ENCODE data around the gene PPP1R1A. TPM values are rescaled to one million over a fixed set of nuclear protein-coding genes. Genes with fewer than 3 reads are reported as not detected.
A peak's percentile ranks its signal among the peaks of the same experiment; 100 is the strongest.

PPP1R1A gene, protein sequence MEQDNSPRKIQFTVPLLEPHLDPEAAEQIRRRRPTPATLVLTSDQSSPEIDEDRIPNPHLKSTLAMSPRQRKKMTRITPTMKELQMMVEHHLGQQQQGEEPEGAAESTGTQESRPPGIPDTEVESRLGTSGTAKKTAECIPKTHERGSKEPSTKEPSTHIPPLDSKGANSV
- total RNA-seq (100 to 1,000 TPM; 122 to 190 (median 161) TPM), polyA plus RNA-seq (210 TPM)
- long read RNA-seq, donor 1, transcript PPP1R1A-201 (7 exons, 1,826 nt) = major isoform, 236 of 267 reads
- long read RNA-seq, donor 1, partial matches to known transcripts = 13 of 267 reads
- long read RNA-seq, donor 1, other reads (novel, unspliced or antisense) = 17 of 267 reads
- long read RNA-seq, donor 2, transcript PPP1R1A-201 (7 exons, 1,826 nt) = major isoform, 143 of 168 reads
- long read RNA-seq, donor 2, partial matches to known transcripts = 11 of 168 reads
- long read RNA-seq, donor 2, other reads (novel, unspliced or antisense) = 14 of 168 reads
- long read RNA-seq, donor 3, transcript PPP1R1A-201 (7 exons, 1,826 nt) = major isoform, 10 of 13 reads
- long read RNA-seq, donor 3, partial matches to known transcripts = 1 of 13 reads
- long read RNA-seq, donor 3, other reads (novel, unspliced or antisense) = 2 of 13 reads
- long read RNA-seq, donor 4, transcript PPP1R1A-201 (7 exons, 1,826 nt) = major isoform, 148 of 172 reads
- long read RNA-seq, donor 4, partial matches to known transcripts = 8 of 172 reads
- long read RNA-seq, donor 4, other reads (novel, unspliced or antisense) = 16 of 172 reads

DNA sequence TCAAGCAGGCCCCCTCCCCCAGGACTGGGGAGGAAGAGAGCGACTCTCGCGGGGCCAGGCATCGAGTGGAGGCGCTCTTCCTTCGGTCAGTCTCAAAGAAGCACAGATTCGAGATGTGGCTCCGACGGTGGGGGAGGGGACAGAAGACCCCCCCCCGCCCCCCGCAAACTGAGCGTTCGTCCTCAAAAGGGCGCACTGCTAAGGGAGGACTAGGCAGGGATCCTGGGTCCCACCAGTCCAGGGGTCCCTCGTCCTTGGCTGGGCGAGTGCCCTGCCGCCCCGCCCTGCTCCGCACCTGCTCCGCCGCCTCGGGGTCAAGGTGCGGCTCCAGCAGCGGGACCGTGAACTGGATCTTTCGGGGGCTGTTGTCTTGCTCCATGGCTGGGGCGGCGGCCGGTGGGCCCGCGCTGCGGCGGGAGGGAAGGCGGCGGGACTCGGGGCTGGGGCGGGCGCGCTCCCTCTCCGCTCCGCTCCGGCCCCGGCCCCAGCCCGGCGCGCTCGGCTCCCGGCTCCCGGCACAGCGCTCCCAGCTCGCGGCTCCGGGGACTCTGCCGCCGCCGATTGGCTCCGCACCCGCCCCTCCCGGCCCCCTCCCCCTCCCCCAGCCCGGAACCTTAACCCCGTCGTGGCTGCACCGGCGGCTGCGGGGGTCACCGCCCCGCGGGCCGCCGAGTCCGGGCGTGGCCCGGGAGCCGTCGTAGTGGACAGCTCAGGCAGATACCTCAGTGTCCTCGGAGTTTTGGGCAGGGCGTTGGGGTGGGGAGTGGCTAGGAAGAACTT lies at the start of gene PPP1R1A:
Gene PPP1R1A (minus strand): TSS at position 550 of the 780 bp plus-strand sequence. CDS start 171 bp downstream, at position 379.
- peak; percentile 30 to 75 (median 74) for DNase-seq
- no peaks in the 10 kb centered on the region for H3K9me3 ChIP-seq (ENCODE audit: control insufficient read depth, low read length)
- H3K4me1 ChIP-seq (ENCODE audit: control insufficient read depth, insufficient read depth, low read length) = no peaks in the 10 kb centered on the region
- 2% methylated on average over 77 of the region's 77 CpGs for WGBS
- ATAC-seq = peak; percentile 55 to 71
- no peaks in the 10 kb centered on the region for H3K27me3 ChIP-seq (ENCODE audit: control insufficient read depth, insufficient read depth)
- H3K27ac ChIP-seq (ENCODE audit: low read length) = peak within 1 kb of the TSS; percentile 43
- peak within 1 kb of the TSS; percentile 64 for H3K4me3 ChIP-seq (ENCODE audit: low read length)
- intact Hi-C loops (cut with DNase I) = no loop called here

DNA sequence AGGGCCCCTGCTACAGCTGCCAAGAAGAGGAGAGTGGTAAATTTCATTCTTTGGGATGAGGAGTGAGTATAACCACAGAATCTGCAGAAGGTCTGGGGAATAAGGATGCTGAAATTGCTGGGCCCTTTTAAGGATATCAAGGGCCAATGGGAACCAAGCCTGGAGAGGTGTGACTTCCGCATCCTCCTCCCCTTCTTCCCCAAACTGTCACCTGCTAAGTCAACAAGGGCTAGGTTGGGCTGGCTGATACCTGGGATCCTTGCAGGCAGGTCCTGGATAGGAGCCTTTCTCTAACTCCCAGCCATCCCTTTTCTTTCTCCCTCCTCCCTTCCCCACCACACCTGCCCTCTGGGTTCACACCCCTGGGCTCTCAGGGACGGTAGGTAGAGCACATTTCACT lies 46.3 kb upstream of the PPP1R1A start, which contains the start of gene LACRT:
Gene LACRT (minus strand): TSS at position 101 of the 400 bp plus-strand sequence. CDS start 54 bp downstream, at position 47.
- WGBS = 78% methylated on average over 2 of the region's 2 CpGs
- H3K4me1 ChIP-seq (ENCODE audit: control insufficient read depth, insufficient read depth, low read length) = no peaks in the 10 kb centered on the region
- no peak within 1 kb of the TSS for H3K27ac ChIP-seq (ENCODE audit: low read length)
- H3K4me3 ChIP-seq (ENCODE audit: low read length) = no peak within 1 kb of the TSS
- no peaks in the 10 kb centered on the region for H3K9me3 ChIP-seq (ENCODE audit: control insufficient read depth, low read length)
- intact Hi-C loops (cut with DNase I) = no loop called here
- no peaks in the 10 kb centered on the region for H3K27me3 ChIP-seq (ENCODE audit: control insufficient read depth, insufficient read depth)
- no peak for ATAC-seq
- no peak for DNase-seq

DNA sequence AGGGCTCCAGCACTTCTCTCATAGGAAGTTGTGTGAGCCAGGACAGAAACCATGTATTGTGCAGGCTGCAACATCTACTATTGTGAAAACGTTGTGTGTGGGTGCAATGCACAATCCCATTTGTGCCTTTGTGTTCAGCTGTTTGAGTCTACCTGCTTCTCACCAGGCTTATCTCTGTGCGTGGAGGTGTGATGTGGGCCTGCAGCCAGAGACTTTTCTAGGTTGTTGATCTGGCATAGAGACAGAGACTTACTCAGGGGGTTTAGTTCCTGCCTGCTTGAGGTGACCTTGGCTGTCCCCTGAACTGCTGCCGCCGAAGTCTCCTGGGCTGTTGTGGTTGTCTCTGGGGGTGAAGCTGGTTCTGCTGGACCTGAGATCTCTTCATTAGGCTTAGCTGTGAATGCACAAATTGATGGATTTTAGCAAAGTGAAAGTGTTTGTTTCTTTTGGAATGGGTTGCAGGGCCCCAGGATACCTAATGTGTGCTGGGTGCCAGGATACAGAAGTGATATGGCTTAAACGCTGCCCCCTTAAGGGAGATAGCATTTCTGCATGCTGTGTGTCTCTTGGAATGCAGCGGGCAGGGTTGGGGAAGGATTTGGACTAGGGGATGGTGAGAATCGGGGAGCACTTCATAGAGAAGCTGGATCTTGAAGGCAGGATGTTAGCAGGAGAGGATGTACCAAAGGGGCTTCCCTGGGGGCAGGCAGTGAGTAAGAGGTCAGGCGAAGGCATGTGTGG lies 43.7 kb upstream of the PPP1R1A start:
- H3K9me3 ChIP-seq (ENCODE audit: control insufficient read depth, low read length) = no peaks in the 10 kb centered on the region
- H3K4me3 ChIP-seq (ENCODE audit: low read length) = no peak overlapping the region
- ATAC-seq (no peak), DNase-seq (no peak)
- no peak overlapping the region for H3K27ac ChIP-seq (ENCODE audit: low read length)
- H3K4me1 ChIP-seq (ENCODE audit: control insufficient read depth, insufficient read depth, low read length) = no peaks in the 10 kb centered on the region
- 49% methylated on average over 8 of the region's 8 CpGs for WGBS
- intact Hi-C loops (cut with DNase I) = no loop called here
- H3K27me3 ChIP-seq (ENCODE audit: control insufficient read depth, insufficient read depth) = no peaks in the 10 kb centered on the region

DNA sequence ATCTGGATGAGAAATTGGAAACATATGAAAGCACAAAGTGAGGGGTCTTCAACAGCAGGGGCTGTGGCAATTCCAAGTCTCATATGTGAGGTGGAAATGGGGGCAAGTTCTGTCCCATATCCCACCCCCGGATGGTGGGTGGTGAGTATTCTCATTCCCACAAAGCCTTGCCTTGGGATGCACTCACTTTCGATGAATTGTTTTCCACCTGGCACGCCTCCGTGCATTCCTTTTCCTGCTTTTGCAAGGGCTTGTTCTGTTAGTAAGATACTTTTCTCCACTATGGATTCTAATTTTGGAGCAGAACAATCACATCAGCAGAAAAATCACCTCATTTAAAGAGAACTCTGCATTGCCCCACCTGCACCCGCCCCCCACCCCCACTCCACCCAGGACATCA lies 43.1 kb upstream of the PPP1R1A start:
- Histone ChIP-seq H3K9me3 (ENCODE audit: control insufficient read depth, low read length) (no peaks in the 10 kb centered on the region), H3K4me3 (ENCODE audit: low read length) (no peak overlapping the region), H3K4me1 (ENCODE audit: control insufficient read depth, insufficient read depth, low read length) (no peaks in the 10 kb centered on the region), H3K27me3 (ENCODE audit: control insufficient read depth, insufficient read depth) (no peaks in the 10 kb centered on the region), H3K27ac (ENCODE audit: low read length) (no peak overlapping the region)
- DNase-seq (no peak), ATAC-seq (no peak)
- intact Hi-C loops (cut with DNase I) = no loop called here
- WGBS = 70% methylated on average over 5 of the region's 5 CpGs

DNA sequence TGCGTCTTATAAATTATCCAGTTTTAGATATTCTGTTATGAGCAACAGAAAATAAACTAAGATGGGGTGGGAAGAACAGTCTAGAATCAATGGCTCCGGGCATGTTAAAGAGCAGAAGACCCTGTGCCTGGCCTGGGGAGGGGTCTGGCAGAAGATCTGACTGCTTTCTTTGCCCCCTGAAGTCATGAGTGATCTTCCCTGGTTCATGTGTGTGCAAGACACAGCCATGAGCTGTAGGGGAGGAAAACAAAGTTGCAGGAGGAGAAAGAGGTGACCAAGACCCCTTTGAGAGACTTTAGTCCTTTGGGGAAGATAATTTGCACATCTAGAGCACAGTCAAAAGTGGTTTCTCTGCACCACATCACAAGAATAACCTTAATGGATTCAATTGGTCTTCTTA lies 41.5 kb upstream of the PPP1R1A start:
- H3K9me3 ChIP-seq (ENCODE audit: control insufficient read depth, low read length) = no peaks in the 10 kb centered on the region
- H3K27me3 ChIP-seq (ENCODE audit: control insufficient read depth, insufficient read depth) = no peaks in the 10 kb centered on the region
- H3K4me3 ChIP-seq (ENCODE audit: low read length) = no peak overlapping the region
- DNase-seq (no peak), ATAC-seq (no peak)
- no peak overlapping the region for H3K27ac ChIP-seq (ENCODE audit: low read length)
- intact Hi-C loops (cut with DNase I) = no loop called here
- 84% methylated on average over 2 of the region's 2 CpGs for WGBS
- no peaks in the 10 kb centered on the region for H3K4me1 ChIP-seq (ENCODE audit: control insufficient read depth, insufficient read depth, low read length)

DNA sequence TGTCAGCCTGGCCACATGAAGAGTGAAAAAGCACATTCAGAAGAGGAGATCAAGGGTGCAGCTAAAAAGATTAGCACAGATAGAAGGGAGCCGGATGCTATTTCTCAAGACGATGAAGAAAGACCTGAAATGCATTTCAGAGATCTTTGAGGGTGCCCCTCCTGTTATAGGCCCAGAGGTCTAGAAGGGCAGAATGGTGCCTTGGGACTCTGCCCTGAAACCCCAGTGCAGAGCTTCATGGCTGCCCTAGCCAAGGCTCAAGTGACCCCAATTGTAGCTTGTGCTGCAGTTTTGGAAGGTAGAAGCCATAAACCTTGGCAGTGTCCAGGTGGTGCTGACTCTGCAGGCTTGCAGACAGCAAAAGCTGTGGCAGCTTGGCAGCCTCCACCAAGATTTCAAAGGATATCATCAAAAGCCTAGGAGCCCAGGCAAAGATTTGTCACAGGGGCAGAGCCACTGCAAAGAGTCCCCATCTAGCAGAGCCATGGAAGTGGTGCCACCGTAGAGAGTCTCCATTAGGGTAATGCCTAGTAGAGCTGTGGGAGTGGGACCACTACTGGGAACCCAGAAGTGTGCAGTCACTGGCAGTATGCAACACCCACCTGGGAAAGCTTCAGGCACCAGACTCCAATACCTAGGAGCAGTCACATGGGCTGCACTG lies 39.9 kb upstream of the PPP1R1A start:
- Histone ChIP-seq H3K9me3 (ENCODE audit: control insufficient read depth, low read length) (no peaks in the 10 kb centered on the region), H3K4me3 (ENCODE audit: low read length) (no peak overlapping the region), H3K27ac (ENCODE audit: low read length) (no peak overlapping the region), H3K27me3 (ENCODE audit: control insufficient read depth, insufficient read depth) (no peaks in the 10 kb centered on the region), H3K4me1 (ENCODE audit: control insufficient read depth, insufficient read depth, low read length) (no peaks in the 10 kb centered on the region)
- intact Hi-C loops (cut with DNase I) = no loop called here
- DNase-seq = no peak
- WGBS = 96% methylated on average over 3 of the region's 3 CpGs
- no peak for ATAC-seq

DNA sequence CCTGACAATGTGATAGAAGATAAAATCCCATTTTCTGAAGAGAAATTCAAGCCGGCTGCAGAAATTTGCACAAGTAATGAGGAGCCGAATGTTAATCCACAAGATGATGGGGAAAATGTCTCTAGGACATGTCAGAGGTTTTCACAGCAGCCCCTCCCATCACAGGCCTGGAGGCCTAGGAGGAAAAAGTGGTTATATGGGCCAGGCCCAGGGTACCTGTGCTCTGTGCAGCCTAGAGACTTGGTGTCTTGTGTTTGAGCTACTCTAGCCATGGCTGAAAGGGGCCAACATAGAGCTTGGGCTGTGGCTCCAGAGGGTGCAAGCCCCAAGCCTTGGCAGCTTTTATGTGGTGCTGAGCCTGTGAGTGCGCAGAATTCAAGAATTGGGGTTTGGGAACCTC lies 38.8 kb upstream of the PPP1R1A start:
- no peaks in the 10 kb centered on the region for H3K27me3 ChIP-seq (ENCODE audit: control insufficient read depth, insufficient read depth)
- WGBS = 85% methylated on average over 3 of the region's 3 CpGs

DNA sequence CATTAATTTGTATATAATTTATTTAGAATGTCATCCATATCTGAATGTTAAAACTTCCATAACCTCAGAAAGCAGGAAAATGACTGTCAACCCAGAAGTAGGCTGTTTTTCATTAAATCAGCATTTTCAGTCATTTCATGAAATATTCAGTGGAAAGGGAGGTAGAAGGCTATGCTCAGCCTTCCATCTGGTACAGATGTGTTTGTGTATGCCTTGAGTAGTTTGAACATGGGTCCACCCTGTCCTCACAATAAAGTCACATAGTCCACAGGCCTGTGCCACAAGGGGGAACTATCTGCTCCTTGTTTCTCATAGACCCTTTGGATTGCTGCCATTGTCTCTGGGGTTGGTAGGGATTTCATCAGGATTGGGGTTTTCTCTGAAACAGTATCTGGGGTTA lies 37.1 kb upstream of the PPP1R1A start:
- Histone ChIP-seq H3K4me1 (ENCODE audit: control insufficient read depth, insufficient read depth, low read length) (no peaks in the 10 kb centered on the region), H3K4me3 (ENCODE audit: low read length) (no peak overlapping the region), H3K27ac (ENCODE audit: low read length) (no peak overlapping the region), H3K9me3 (ENCODE audit: control insufficient read depth, low read length) (no peaks in the 10 kb centered on the region), H3K27me3 (ENCODE audit: control insufficient read depth, insufficient read depth) (no peaks in the 10 kb centered on the region)
- ATAC-seq (no peak), DNase-seq (no peak)
- intact Hi-C loops (cut with DNase I) = no loop called here

More for the DNA sequence above, 38.8 kb upstream of the PPP1R1A start:
- H3K27ac ChIP-seq (ENCODE audit: low read length) = no peak overlapping the region
- ATAC-seq (no peak), DNase-seq (no peak)
- intact Hi-C loops (cut with DNase I) = no loop called here
- no peaks in the 10 kb centered on the region for H3K9me3 ChIP-seq (ENCODE audit: control insufficient read depth, low read length)
- no peak overlapping the region for H3K4me3 ChIP-seq (ENCODE audit: low read length)
- no peaks in the 10 kb centered on the region for H3K4me1 ChIP-seq (ENCODE audit: control insufficient read depth, insufficient read depth, low read length)

DNA sequence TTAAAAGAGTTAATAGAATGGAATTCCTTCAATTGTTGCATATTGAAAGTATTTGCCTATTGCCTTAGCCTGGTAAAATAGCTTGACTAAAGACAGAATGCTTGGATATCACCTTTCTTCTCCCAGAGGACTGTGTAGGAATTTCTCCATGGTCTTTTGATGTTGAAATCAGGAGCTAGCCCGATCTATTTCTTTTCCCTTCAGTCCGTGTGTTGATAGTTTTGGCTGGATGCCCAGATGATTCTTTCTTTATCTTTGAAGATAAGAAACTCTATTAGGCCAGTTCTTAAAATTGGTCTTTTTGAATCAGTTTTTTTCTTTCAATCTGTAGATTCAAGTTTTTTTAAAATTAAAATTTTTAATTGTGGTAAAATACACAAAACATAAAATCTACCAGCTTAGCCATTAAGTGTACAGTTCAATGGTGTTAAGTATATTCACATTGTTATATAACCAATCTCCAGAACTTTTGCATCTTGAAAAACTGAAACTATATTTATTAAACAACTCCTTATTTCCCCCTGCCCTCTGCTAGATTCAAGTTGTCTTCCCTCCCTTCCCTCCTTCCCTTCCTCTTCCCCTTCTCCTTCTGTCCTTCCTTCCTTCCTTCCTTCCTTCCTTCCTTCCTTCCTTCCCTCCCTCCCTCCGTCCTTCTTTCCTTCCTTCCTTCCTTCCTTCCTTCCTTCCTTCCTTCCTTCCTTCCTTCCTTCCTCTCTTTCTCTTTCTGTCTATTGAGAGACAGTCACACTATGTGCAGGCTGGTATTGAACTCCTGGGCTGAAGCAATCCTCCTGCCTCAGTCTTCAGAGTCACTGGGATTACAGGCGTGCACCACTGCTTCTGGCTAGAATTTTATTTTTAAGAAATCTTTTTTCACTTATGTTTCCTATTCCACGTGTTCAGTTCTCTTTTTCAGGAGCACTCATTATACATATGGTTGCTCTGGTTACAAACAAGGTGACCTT lies 36.1 kb upstream of the PPP1R1A start:
- intact Hi-C loops (cut with DNase I) = no loop called here
- DNase-seq (no peak), ATAC-seq (no peak)
- Histone ChIP-seq H3K27me3 (ENCODE audit: control insufficient read depth, insufficient read depth) (no peaks in the 10 kb centered on the region), H3K27ac (ENCODE audit: low read length) (no peak overlapping the region), H3K4me3 (ENCODE audit: low read length) (no peak overlapping the region), H3K9me3 (ENCODE audit: control insufficient read depth, low read length) (no peaks in the 10 kb centered on the region), H3K4me1 (ENCODE audit: control insufficient read depth, insufficient read depth, low read length) (no peaks in the 10 kb centered on the region)
- 44% methylated on average over 5 of the region's 5 CpGs for WGBS

Measured in right cardiac atrium (tissue), 5 donors.